Measurements from ENCODE around the gene TECR. TPM values are rescaled to one million over a fixed set of nuclear protein-coding genes. Genes with fewer than 3 reads are reported as not detected.

The TECR gene
- total and polyA plus RNA-seq, 2 of the 4 experiments (the other 2 are of a cell fraction), result 46.2 to 81.2 TPM

GRCh38 chr19:14576363-14576762, 47.0 kb downstream of the TECR start (continued):
- TF ChIP-seq, protein P1, sequence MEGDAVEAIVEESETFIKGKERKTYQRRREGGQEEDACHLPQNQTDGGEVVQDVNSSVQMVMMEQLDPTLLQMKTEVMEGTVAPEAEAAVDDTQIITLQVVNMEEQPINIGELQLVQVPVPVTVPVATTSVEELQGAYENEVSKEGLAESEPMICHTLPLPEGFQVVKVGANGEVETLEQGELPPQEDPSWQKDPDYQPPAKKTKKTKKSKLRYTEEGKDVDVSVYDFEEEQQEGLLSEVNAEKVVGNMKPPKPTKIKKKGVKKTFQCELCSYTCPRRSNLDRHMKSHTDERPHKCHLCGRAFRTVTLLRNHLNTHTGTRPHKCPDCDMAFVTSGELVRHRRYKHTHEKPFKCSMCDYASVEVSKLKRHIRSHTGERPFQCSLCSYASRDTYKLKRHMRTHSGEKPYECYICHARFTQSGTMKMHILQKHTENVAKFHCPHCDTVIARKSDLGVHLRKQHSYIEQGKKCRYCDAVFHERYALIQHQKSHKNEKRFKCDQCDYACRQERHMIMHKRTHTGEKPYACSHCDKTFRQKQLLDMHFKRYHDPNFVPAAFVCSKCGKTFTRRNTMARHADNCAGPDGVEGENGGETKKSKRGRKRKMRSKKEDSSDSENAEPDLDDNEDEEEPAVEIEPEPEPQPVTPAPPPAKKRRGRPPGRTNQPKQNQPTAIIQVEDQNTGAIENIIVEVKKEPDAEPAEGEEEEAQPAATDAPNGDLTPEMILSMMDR (conservative IDR thresholded peaks at IDR 0.05; ENCODE audit: low read depth, low read length), result no peak
- TF ChIP-seq RFX5 (IDR thresholded peaks at IDR 0.05; ENCODE audit: low read depth, low read length) (no peak), RAD21 (IDR thresholded peaks at IDR 0.05; ENCODE audit: low read length) (no peak), POLR2A (IDR thresholded peaks at IDR 0.05; ENCODE audit: low read depth, low read length) (no peak), MAFK (IDR thresholded peaks at IDR 0.05; ENCODE audit: low read depth, low read length) (no peak)

DNA sequence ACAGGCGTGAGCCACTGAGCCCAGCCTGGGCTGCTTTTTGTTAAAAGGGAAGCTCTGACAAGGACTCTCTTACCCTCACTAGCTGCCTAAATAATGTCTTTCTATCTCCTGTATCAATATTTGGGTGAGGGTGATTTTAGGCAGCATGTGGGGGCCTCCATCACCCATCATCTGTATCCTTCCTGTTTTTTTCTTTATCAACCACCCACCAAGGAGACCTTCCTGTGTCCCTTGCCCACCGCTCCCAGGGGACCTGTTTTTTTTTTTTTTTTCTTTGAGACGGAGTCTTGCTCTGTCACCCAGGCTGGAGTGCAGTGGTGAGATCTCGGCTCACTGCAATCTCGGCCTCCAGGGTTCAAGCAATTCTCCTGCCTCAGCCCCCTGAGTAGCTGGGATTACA, 47.9 kb downstream of the TECR start:
- Histone ChIP-seq H3K4me1 (ENCODE audit: control insufficient read depth, insufficient read depth, low read length) (no peaks in the 10 kb centered on the region), H3K9ac (ENCODE audit: low read depth, low read length) (no peak overlapping the region), H3K27me3 (ENCODE audit: control insufficient read depth, insufficient read depth, low read length) (no peaks in the 10 kb centered on the region), H3K27ac (ENCODE audit: insufficient read depth, low read length) (no peak overlapping the region), H4K20me1 (ENCODE audit: insufficient read depth, low read length) (no peaks in the 10 kb centered on the region), H3K56ac (ENCODE audit: extremely low read depth, insufficient read depth, low read length) (no peak overlapping the region), H2BK120ac (ENCODE audit: low read depth, low read length) (no peak overlapping the region), H2AK9ac (replicated peaks; ENCODE audit: low read depth, low read length, poor library complexity) (no peak overlapping the region), H3K23ac (ENCODE audit: low read depth, low read length) (no peak overlapping the region), H3K36me3 (ENCODE audit: control insufficient read depth, insufficient read depth, low read length) (no peaks in the 10 kb centered on the region), H3K18ac (ENCODE audit: low read depth, low read length) (no peak overlapping the region), H2AK5ac (ENCODE audit: low read depth, low read length) (no peak overlapping the region), H3K4me3 (ENCODE audit: insufficient read depth, low read depth, low read length) (no peak overlapping the region), H3K4ac (ENCODE audit: low read depth, low read length) (no peak overlapping the region), H3K4me2 (ENCODE audit: low read depth, low read length) (no peak overlapping the region), H3K14ac (replicated peaks; ENCODE audit: low read depth, low read length) (no peak overlapping the region), H2BK20ac (ENCODE audit: low read depth, low read length) (no peak overlapping the region), H2BK5ac (ENCODE audit: low read depth, low read length, poor library complexity, severe bottlenecking) (no peak overlapping the region), H2AFZ (replicated peaks; ENCODE audit: low read length, poor library complexity) (no peak overlapping the region), H4K8ac (ENCODE audit: low read depth in 2 of 2, low read length in 2 of 2) (no peak overlapping the region), H3K9me1 (ENCODE audit: insufficient read depth, low read length) (no peaks in the 10 kb centered on the region), H3K79me1 (ENCODE audit: low read depth in 1 of 2, low read length in 2 of 2) (no peaks in the 10 kb centered on the region), H3K9me3 (ENCODE audit: control insufficient read depth, insufficient read depth, low read length) (no peaks in the 10 kb centered on the region), H4K91ac (ENCODE audit: insufficient read depth, low read depth, low read length) (no peak overlapping the region), H2BK15ac (ENCODE audit: low read depth, low read length) (no peak overlapping the region), H4K5ac (ENCODE audit: low read depth, low read length) (no peak overlapping the region)
- ATAC-seq (ENCODE audit: low read depth), result no peak
- intact Hi-C loops (cut with micrococcal nuclease), result no loop called here
- in situ Hi-C loops (cut with MboI; ENCODE audit: low sequenced_read_pairs), result loop anchor here (25.0 kb wide), 1 partner anchor 310 kb away; the partner anchor contains the start of gene OR7A17
- dilution Hi-C loops (cut with HindIII; ENCODE audit: low sequenced_read_pairs, unreplicated experiment), result no loop called here
- no TSS peak for BruUV-seq (replicated peaks)
- WGBS, 2 experiments (ENCODE audit: extremely low coverage in 2 of 2, insufficient read length in 1 of 2), result 83% methylated on average over 1 of the region's 5 CpGs; no CpG with 5 or more reads in 1 of the 2 experiments
- POLR2A ChIA-PET (ENCODE audit: unreplicated experiment), result interaction anchor here (0.7 kb wide), 1 partner anchor 113 kb away, joined by 4 read pairs; no protein-coding TSS in a partner anchor
- DNase-seq, result no peak
- CTCF ChIA-PET, result no interaction called here
- no peak for TF ChIP-seq MAZ (IDR thresholded peaks at IDR 0.05; ENCODE audit: borderline replicate concordance, low read depth, low read length)
- no peak for TF ChIP-seq CEBPB (IDR thresholded peaks at IDR 0.05; ENCODE audit: low read depth, low read length)
- TF ChIP-seq, protein P2, sequence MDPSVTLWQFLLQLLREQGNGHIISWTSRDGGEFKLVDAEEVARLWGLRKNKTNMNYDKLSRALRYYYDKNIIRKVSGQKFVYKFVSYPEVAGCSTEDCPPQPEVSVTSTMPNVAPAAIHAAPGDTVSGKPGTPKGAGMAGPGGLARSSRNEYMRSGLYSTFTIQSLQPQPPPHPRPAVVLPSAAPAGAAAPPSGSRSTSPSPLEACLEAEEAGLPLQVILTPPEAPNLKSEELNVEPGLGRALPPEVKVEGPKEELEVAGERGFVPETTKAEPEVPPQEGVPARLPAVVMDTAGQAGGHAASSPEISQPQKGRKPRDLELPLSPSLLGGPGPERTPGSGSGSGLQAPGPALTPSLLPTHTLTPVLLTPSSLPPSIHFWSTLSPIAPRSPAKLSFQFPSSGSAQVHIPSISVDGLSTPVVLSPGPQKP (IDR thresholded peaks at IDR 0.05; ENCODE audit: borderline replicate concordance, low read depth, low read length), result no peak
- TF ChIP-seq RCOR1 (IDR thresholded peaks at IDR 0.05; ENCODE audit: insufficient replicate concordance, low read length), result no peak
- TF ChIP-seq RAD21 (IDR thresholded peaks at IDR 0.05; ENCODE audit: low read length), result no peak
- TF ChIP-seq RFX5 (IDR thresholded peaks at IDR 0.05; ENCODE audit: low read depth, low read length), result no peak
- no peak for TF ChIP-seq FOS (IDR thresholded peaks at IDR 0.05; ENCODE audit: low read depth, low read length)
- TF ChIP-seq MXI1 (IDR thresholded peaks at IDR 0.05; ENCODE audit: borderline replicate concordance, low read depth, low read length), result no peak
- no peak for TF ChIP-seq POLR2A (IDR thresholded peaks at IDR 0.05; ENCODE audit: low read depth, low read length)
- TF ChIP-seq CHD1 (IDR thresholded peaks at IDR 0.05; ENCODE audit: low read depth, low read length), result no peak
- TF ChIP-seq SMC3 (IDR thresholded peaks at IDR 0.05; ENCODE audit: low read depth, low read length), result no peak
- no peak for TF ChIP-seq MAFK (IDR thresholded peaks at IDR 0.05; ENCODE audit: low read depth, low read length)
- TF ChIP-seq USF2 (IDR thresholded peaks at IDR 0.05; ENCODE audit: low read depth, low read length), result no peak

All from IMR-90 (cell line).